Panc1 (cell line): ENCODE data around the gene TSPOAP1. TPM values are rescaled to one million over a fixed set of nuclear protein-coding genes. Genes with fewer than 3 reads are reported as not detected.

Source experiments
- ATAC-seq: fragments of 200-7000 bp; cut with Tn5 transposase; 2 replicates; pipeline ENCODE4 v1.9.1; 2020; ENCODE audit warnings: mild to moderate bottlenecking, moderate library complexity
- BruUV-seq: library from RNA; stranded (reverse); fragments of 400-500 nt; replicated peaks from 2 replicates; lab custom pipeline; 2021; lab: Mats Ljungman, UMichigan
- CTCF ChIA-PET: fragments of 300-600 bp; sonication (Branson Sonifier 250); formaldehyde crosslinking; loops from one replicate; lab custom pipeline; 2022; ENCODE audit warnings: antibody characterized with exemption; lab: Charles Lee
- POLR2A ChIA-PET: fragments of 300-600 bp; sonication (Branson Sonifier 250); formaldehyde crosslinking; loops from one replicate; lab custom pipeline; 2022; ENCODE audit warnings: antibody characterized with exemption; lab: Charles Lee
- DNase-seq: peaks from one replicate; pipeline ENCODE4 v3.0.0-alpha.2; 2010; ENCODE audit warnings: low read depth, low spot score
- H3K27ac ChIP-seq: 2 replicates; pipeline ENCODE4 v1.5.1; 2011; ENCODE audit warnings: mild to moderate bottlenecking, low read length, inconsistent platforms
- H3K27me3 ChIP-seq: fragments of 200-500 bp; sonication (Bioruptor generic); 2 replicates; pipeline ENCODE4 v1.6.0; 2014; ENCODE audit warnings: low read length, inconsistent platforms; ENCODE audit not compliant: control insufficient read depth, insufficient read depth
- H3K36me3 ChIP-seq: fragments of 200-500 bp; sonication (Bioruptor generic); 2 replicates; pipeline ENCODE4 v1.5.1; 2014; ENCODE audit warnings: inconsistent platforms, mild to moderate bottlenecking, low read length, moderate library complexity; ENCODE audit not compliant: control insufficient read depth, insufficient read depth
- H3K4me1 ChIP-seq: 2 replicates; pipeline ENCODE4 v1.5.1; 2011; ENCODE audit warnings: inconsistent platforms, mild to moderate bottlenecking, low read length, moderate library complexity; ENCODE audit not compliant: control insufficient read depth, insufficient read depth
- H3K4me3 ChIP-seq, 2 experiments: 2 replicates each; pipeline ENCODE4 v1.5.1; 2011 to 2012; ENCODE audit warnings: low read depth in 2 of 2, low read length in 2 of 2, mild to moderate bottlenecking in 2 of 2, inconsistent platforms in 1 of 2, moderate library complexity in 1 of 2
- H3K9me3 ChIP-seq: fragments of 200-500 bp; sonication (Bioruptor generic); 2 replicates; pipeline ENCODE4 v1.5.1; 2014; ENCODE audit warnings: low read depth, mild to moderate bottlenecking, inconsistent platforms, low read length, moderate library complexity; ENCODE audit not compliant: control insufficient read depth, insufficient read depth
- CTCF ChIP-seq: fragments of 450-650 bp; IDR thresholded peaks from 2 replicates; pipeline ENCODE4 v1.5.1; 2017; ENCODE audit warnings: mild to moderate bottlenecking
- POLR2AphosphoS5 ChIP-seq: IDR thresholded peaks from 2 replicates; pipeline ENCODE4 v1.6.1; 2012; ENCODE audit warnings: mild to moderate bottlenecking, low read depth, low read length, moderate library complexity
- SIN3A ChIP-seq: IDR thresholded peaks from 2 replicates; pipeline ENCODE4 v1.6.1; 2012; ENCODE audit warnings: low read depth, mild to moderate bottlenecking, low read length, moderate library complexity, borderline replicate concordance; ENCODE audit not compliant: insufficient read depth
- TCF7L2 ChIP-seq: IDR thresholded peaks from 2 replicates; pipeline ENCODE4 v1.6.1; 2011; ENCODE audit warnings: mild to moderate bottlenecking, low read depth, low read length, inconsistent platforms
- in situ Hi-C: cut with HindIII; loops from 2 replicates; pipeline ENCODE4 v1.10.0; 2016; ENCODE audit warnings: low sequenced_read_pairs, low pct_unique_long_range_greater_than_20kb
- intact Hi-C: fragments of 100-400 bp; cut with micrococcal nuclease; formaldehyde crosslinking; loops from one replicate; pipeline ENCODE4 v1.10.0; 2022; ENCODE audit not compliant: unreplicated experiment
- total RNA-seq: library from RNA; stranded (reverse); gene quantifications from one replicate; pipeline ENCODE4 v1.2.1, GENCODE V29; 2021; ENCODE audit not compliant: unreplicated experiment
- TF ChIP-seq, protein P1 (sequence below), 2 experiments: IDR thresholded peaks; 2 replicates each; pipeline ENCODE4 v1.6.1; 2011 to 2012; ENCODE audit warnings: low read depth in 2 of 2, control low read depth in 1 of 2, low read length in 1 of 2, mild to moderate bottlenecking in 1 of 2, moderate library complexity in 1 of 2; ENCODE audit not compliant: insufficient read depth in 1 of 2

Gene TSPOAP1
- total RNA-seq, 1 experiment from 2014 or later: 0.05 TPM

DNA sequence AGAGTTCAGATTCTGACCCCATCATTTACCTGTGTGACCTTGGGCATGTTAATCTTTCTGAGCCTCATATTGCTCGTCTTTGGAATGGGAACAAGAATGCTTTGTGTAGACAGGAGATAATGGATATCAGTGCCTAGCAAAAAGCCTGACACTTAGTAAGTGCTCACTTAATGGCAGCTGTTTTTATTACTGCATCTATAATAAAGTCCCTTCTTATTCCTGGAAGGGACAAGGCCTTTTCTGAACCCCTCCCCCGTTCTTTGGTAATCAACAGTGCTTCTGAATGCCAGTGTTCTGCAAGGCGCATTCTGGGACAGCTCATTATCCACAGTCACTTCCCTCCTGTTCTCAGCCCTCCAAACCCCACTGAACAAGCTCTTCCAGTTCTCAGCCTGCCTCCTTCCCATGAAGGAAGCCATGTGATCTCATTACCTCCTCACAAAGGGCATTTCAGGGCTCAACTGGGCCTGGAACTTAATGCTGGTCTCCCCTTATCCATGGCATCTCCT lies 48.6 kb upstream of the TSPOAP1 start:
- Histone ChIP-seq H3K27me3 (no peaks in the 10 kb centered on the region), H3K4me1 (no peaks in the 10 kb centered on the region), H3K4me3 (no peak overlapping the region), H3K9me3 (no peaks in the 10 kb centered on the region), H3K27ac (no peak overlapping the region), H3K36me3 (no peaks in the 10 kb centered on the region)
- ChIA-PET POLR2A (no interaction called here), CTCF (no interaction called here)
- intact Hi-C loops: no loop called here
- in situ Hi-C loops: no loop called here
- DNase-seq: no peak
- TF ChIP-seq CTCF (no peak), POLR2AphosphoS5 (no peak), SIN3A (no peak), TCF7L2 (no peak)
- TF ChIP-seq, protein P1, sequence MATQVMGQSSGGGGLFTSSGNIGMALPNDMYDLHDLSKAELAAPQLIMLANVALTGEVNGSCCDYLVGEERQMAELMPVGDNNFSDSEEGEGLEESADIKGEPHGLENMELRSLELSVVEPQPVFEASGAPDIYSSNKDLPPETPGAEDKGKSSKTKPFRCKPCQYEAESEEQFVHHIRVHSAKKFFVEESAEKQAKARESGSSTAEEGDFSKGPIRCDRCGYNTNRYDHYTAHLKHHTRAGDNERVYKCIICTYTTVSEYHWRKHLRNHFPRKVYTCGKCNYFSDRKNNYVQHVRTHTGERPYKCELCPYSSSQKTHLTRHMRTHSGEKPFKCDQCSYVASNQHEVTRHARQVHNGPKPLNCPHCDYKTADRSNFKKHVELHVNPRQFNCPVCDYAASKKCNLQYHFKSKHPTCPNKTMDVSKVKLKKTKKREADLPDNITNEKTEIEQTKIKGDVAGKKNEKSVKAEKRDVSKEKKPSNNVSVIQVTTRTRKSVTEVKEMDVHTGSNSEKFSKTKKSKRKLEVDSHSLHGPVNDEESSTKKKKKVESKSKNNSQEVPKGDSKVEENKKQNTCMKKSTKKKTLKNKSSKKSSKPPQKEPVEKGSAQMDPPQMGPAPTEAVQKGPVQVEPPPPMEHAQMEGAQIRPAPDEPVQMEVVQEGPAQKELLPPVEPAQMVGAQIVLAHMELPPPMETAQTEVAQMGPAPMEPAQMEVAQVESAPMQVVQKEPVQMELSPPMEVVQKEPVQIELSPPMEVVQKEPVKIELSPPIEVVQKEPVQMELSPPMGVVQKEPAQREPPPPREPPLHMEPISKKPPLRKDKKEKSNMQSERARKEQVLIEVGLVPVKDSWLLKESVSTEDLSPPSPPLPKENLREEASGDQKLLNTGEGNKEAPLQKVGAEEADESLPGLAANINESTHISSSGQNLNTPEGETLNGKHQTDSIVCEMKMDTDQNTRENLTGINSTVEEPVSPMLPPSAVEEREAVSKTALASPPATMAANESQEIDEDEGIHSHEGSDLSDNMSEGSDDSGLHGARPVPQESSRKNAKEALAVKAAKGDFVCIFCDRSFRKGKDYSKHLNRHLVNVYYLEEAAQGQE (IDR thresholded peaks at IDR 0.05; ENCODE audit: insufficient read depth in 1 of 2, low read depth in 2 of 2, low read length in 1 of 2): no peak
- no peak for ATAC-seq
- no TSS peak for BruUV-seq

- ATAC-seq (no peak), DNase-seq (no peak)
- CTCF ChIA-PET: no interaction called here
- no peak overlapping the region for H3K4me3 ChIP-seq
- no peaks in the 10 kb centered on the region for H3K9me3 ChIP-seq
- H3K36me3 ChIP-seq: no peaks in the 10 kb centered on the region
- no TSS peak for BruUV-seq
- intact Hi-C loops: no loop called here
- no peaks in the 10 kb centered on the region for H3K27me3 ChIP-seq
- no peaks in the 10 kb centered on the region for H3K4me1 ChIP-seq
- in situ Hi-C loops: no loop called here
- no peak overlapping the region for H3K27ac ChIP-seq
- POLR2A ChIA-PET: no interaction called here
- TF ChIP-seq TCF7L2: no peak
- TF ChIP-seq CTCF: no peak
- TF ChIP-seq SIN3A: no peak
- TF ChIP-seq, protein P1 (IDR thresholded peaks at IDR 0.05; ENCODE audit: insufficient read depth in 1 of 2, low read depth in 2 of 2, low read length in 1 of 2): no peak
- no peak for TF ChIP-seq POLR2AphosphoS5
Observed at GRCh38 chr17:58376472-58377000, 47.9 kb upstream of the TSPOAP1 start.
